ENCODE data around the gene BTBD9.

Gene BTBD9

GRCh38 chr6:38279423-38279822 lies 360.3 kb downstream of the BTBD9 start:
- Histone ChIP-seq H3K9me3 (ENCODE audit: severe bottlenecking) (no peaks in the 10 kb centered on the region), H3K27me3 (ENCODE audit: insufficient read depth, low read depth, severe bottlenecking) (no peaks in the 10 kb centered on the region), H3K27ac (no peak overlapping the region), H3K4me3 (ENCODE audit: low read depth, low read length) (no peak overlapping the region), H3K36me3 (no peaks in the 10 kb centered on the region; the same call in 1 of the 2 replicates)
- DNase-seq: no peak
- TF ChIP-seq, protein P1, sequence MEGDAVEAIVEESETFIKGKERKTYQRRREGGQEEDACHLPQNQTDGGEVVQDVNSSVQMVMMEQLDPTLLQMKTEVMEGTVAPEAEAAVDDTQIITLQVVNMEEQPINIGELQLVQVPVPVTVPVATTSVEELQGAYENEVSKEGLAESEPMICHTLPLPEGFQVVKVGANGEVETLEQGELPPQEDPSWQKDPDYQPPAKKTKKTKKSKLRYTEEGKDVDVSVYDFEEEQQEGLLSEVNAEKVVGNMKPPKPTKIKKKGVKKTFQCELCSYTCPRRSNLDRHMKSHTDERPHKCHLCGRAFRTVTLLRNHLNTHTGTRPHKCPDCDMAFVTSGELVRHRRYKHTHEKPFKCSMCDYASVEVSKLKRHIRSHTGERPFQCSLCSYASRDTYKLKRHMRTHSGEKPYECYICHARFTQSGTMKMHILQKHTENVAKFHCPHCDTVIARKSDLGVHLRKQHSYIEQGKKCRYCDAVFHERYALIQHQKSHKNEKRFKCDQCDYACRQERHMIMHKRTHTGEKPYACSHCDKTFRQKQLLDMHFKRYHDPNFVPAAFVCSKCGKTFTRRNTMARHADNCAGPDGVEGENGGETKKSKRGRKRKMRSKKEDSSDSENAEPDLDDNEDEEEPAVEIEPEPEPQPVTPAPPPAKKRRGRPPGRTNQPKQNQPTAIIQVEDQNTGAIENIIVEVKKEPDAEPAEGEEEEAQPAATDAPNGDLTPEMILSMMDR (IDR thresholded peaks at IDR 0.05; ENCODE audit: low read depth, low read length): no peak

GRCh38 chr6:38273325-38273724 lies 366.4 kb downstream of the BTBD9 start:
- DNase-seq: no peak
- no peak overlapping the region for H3K27ac ChIP-seq
- H3K27me3 ChIP-seq (ENCODE audit: insufficient read depth, low read depth, severe bottlenecking): no peaks in the 10 kb centered on the region
- TF ChIP-seq, protein P1 (IDR thresholded peaks at IDR 0.05; ENCODE audit: low read depth, low read length): no peak
- no peaks in the 10 kb centered on the region for H3K9me3 ChIP-seq (ENCODE audit: severe bottlenecking)
- no peak overlapping the region for H3K4me3 ChIP-seq (ENCODE audit: low read depth, low read length)
- H3K36me3 ChIP-seq: no peaks in the 10 kb centered on the region

GRCh38 chr6:38272222-38272621 lies 367.5 kb downstream of the BTBD9 start:
- TF ChIP-seq, protein P1 (IDR thresholded peaks at IDR 0.05; ENCODE audit: low read depth, low read length): no peak
- DNase-seq: no peak

GRCh38 chr6:38271081-38271480 lies 368.6 kb downstream of the BTBD9 start:
- TF ChIP-seq, protein P1 (IDR thresholded peaks at IDR 0.05; ENCODE audit: low read depth, low read length): no peak
- H3K4me3 ChIP-seq (ENCODE audit: low read depth, low read length): no peak overlapping the region
- no peak overlapping the region for H3K27ac ChIP-seq
- no peaks in the 10 kb centered on the region for H3K9me3 ChIP-seq (ENCODE audit: severe bottlenecking)
- H3K36me3 ChIP-seq: no peaks in the 10 kb centered on the region
- DNase-seq: no peak
- no peaks in the 10 kb centered on the region for H3K27me3 ChIP-seq (ENCODE audit: insufficient read depth, low read depth, severe bottlenecking)

More at GRCh38 chr6:38272222-38272621, 367.5 kb downstream of the BTBD9 start:
- no peaks in the 10 kb centered on the region for H3K36me3 ChIP-seq
- H3K9me3 ChIP-seq (ENCODE audit: severe bottlenecking): no peaks in the 10 kb centered on the region
- H3K4me3 ChIP-seq (ENCODE audit: low read depth, low read length): no peak overlapping the region
- no peak overlapping the region for H3K27ac ChIP-seq
- H3K27me3 ChIP-seq (ENCODE audit: insufficient read depth, low read depth, severe bottlenecking): no peaks in the 10 kb centered on the region

DNA sequence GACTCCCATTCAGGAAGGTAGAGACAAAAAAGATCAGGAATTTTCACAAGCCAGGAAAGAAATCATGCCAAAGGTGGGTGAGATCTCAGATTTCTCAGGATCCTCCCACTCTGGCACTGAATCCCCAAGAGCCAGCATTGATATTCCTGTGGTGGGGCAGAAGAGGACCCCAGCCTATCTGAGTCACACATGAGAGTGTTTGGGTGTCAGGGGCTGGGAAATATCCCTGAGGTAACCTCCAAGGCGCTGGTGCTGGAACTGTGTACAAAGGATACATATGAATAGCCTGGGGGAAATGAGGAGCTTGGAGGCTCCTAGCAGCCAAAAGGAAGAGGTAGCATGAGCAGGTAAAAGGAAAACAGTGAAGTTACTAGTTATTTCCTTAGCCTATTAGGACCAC lies 369.4 kb downstream of the BTBD9 start:
- TF ChIP-seq, protein P1 (IDR thresholded peaks at IDR 0.05; ENCODE audit: low read depth, low read length): no peak
- DNase-seq: no peak

GRCh38 chr6:38269461-38270172 lies 370.1 kb downstream of the BTBD9 start:
- Histone ChIP-seq H3K4me3 (ENCODE audit: low read depth, low read length) (no peak overlapping the region), H3K27ac (no peak overlapping the region), H3K36me3 (no peaks in the 10 kb centered on the region), H3K27me3 (ENCODE audit: insufficient read depth, low read depth, severe bottlenecking) (no peaks in the 10 kb centered on the region), H3K9me3 (ENCODE audit: severe bottlenecking) (no peaks in the 10 kb centered on the region)
- DNase-seq: no peak
- TF ChIP-seq, protein P1 (IDR thresholded peaks at IDR 0.05; ENCODE audit: low read depth, low read length): no peak

More for the DNA sequence above, 369.4 kb downstream of the BTBD9 start:
- H3K4me3 ChIP-seq (ENCODE audit: low read depth, low read length): no peak overlapping the region
- no peaks in the 10 kb centered on the region for H3K9me3 ChIP-seq (ENCODE audit: severe bottlenecking)
- no peaks in the 10 kb centered on the region for H3K36me3 ChIP-seq
- H3K27me3 ChIP-seq (ENCODE audit: insufficient read depth, low read depth, severe bottlenecking): no peaks in the 10 kb centered on the region
- no peak overlapping the region for H3K27ac ChIP-seq

Data from WERI-Rb-1 (cell line).